ENCODE results near the gene NEURL3. TPM values are rescaled to one million over a fixed set of nuclear protein-coding genes. Genes with fewer than 3 reads are reported as not detected.

Gene NEURL3
- total RNA-seq, 4 donors from 2014 or later = 0.56 TPM; not detected in 3

DNA sequence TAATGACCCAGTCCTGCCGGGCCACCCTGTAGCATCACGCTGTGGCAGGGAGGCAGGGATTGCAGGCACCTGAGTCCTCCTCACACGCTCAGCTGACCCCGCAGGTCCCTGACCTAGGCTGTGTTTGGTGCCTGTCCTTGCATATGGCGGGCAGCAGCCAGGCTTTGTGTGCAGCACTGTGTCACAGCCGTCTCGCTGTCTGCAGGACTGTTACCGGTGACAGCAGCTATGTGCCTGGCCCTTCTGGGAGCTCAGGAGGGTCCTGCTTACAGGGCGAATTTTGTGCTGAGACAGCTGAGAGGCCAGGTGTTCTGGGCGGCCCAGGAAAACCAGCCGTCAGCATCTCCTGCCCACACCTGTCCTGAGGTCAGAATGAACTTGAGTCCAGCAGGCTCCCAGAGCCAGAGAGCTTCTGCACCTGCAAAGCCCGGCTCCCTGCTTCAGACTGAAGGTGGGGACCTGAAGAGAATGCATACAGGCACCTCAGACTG lies 21.0 kb upstream of the NEURL3 start:
- no peak for ATAC-seq (ENCODE audit: low FRiP score)
- TF ChIP-seq, protein P1, sequence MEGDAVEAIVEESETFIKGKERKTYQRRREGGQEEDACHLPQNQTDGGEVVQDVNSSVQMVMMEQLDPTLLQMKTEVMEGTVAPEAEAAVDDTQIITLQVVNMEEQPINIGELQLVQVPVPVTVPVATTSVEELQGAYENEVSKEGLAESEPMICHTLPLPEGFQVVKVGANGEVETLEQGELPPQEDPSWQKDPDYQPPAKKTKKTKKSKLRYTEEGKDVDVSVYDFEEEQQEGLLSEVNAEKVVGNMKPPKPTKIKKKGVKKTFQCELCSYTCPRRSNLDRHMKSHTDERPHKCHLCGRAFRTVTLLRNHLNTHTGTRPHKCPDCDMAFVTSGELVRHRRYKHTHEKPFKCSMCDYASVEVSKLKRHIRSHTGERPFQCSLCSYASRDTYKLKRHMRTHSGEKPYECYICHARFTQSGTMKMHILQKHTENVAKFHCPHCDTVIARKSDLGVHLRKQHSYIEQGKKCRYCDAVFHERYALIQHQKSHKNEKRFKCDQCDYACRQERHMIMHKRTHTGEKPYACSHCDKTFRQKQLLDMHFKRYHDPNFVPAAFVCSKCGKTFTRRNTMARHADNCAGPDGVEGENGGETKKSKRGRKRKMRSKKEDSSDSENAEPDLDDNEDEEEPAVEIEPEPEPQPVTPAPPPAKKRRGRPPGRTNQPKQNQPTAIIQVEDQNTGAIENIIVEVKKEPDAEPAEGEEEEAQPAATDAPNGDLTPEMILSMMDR (IDR thresholded peaks at IDR 0.05) = no peak
- DNase-seq (ENCODE audit: low spot score) = no peak

DNA sequence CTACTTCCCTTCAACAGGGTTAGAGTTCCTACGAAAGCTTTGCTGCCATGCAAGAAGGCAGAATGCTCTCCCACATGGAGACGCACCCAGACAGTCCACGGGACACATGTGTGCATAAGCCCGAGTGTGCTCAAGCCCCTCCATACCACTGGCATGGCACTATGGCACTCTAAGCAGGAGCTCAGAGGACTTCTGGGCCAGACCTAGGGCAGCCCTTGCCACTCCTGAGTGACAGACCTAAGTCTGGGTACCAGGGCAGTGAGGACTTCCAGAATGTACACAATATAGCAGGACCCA lies 20.0 kb upstream of the NEURL3 start:
- ATAC-seq (ENCODE audit: low FRiP score) = no peak
- TF ChIP-seq, protein P1 (IDR thresholded peaks at IDR 0.05) = no peak
- DNase-seq (ENCODE audit: low spot score) = no peak

DNA sequence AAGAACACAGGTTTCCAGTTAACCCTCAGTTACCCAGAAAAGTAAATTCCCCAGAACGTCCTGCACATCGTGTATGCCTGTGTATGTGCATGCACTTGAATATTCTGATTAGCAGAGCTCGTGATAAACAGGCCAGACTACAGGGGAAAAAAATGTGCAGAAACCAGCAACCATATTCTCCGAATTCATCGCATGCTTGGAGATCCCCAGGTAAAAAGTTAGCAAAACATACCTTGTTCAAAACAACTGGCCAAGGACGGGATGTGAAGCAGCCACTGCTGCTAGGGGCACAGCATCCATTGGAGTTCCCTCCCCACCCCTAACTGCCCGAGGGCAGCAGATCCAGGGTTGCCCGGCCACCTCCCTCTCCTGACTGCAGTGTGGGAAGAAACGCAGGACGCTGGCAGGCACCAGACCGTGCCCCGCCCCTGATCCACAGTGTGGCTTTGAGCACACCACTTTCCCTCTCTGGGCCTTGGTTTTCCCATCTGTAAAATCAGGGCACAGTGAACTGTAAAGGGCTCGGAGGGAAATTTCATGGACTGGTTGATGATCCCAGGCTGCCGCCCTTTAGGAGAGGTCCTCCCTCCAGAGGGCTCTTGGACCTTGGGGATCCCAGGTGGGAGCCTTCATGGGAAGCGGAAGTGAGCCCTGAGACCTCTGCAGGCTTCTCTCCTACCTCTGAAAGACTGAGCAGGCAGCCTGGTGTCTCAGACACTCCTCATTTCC lies 19.5 kb upstream of the NEURL3 start:
- ATAC-seq (ENCODE audit: low FRiP score) = no peak
- TF ChIP-seq, protein P1 (IDR thresholded peaks at IDR 0.05) = no peak
- no peak for DNase-seq (ENCODE audit: low spot score)

DNA sequence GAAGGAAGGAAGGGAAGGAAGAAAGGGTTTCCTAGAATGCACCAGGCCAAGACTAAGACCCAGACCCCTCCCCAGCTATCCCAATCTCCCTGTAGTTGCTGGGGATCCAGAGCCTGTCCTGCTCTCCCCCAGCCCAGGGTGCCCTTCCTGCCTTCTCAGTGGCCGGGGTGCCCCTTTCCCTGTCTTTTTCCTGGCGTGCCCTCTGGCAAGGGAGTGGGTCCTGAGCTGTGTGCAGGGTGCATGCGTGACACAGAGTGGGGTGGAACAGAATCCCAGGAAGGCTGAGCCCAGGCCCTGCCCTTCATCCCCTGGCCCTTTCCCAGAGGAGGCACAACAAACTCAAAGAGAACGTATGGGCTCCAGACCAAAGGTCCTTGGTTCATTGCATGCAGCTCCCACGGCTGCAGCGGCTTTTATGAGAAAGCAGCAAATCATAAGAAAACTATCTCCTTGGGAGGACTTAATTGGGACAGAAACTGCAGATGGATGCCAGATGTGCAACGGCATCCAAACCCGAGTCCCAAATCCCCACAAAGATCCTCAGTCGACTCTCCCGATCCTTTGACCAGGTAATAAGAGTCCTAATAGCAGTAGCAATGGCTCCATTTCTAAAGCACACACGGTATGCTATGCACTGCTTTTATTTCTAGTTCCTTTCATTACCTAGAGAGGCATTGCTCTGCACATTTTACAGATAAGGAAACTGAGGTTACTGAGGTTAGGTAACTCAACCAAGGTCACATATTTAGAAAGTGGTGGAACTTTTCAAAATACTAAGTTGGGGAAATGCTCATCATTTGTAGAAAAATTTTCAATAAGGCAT lies 18.7 kb upstream of the NEURL3 start:
- TF ChIP-seq, protein P1 (IDR thresholded peaks at IDR 0.05) = no peak
- DNase-seq (ENCODE audit: low spot score) = no peak

DNA sequence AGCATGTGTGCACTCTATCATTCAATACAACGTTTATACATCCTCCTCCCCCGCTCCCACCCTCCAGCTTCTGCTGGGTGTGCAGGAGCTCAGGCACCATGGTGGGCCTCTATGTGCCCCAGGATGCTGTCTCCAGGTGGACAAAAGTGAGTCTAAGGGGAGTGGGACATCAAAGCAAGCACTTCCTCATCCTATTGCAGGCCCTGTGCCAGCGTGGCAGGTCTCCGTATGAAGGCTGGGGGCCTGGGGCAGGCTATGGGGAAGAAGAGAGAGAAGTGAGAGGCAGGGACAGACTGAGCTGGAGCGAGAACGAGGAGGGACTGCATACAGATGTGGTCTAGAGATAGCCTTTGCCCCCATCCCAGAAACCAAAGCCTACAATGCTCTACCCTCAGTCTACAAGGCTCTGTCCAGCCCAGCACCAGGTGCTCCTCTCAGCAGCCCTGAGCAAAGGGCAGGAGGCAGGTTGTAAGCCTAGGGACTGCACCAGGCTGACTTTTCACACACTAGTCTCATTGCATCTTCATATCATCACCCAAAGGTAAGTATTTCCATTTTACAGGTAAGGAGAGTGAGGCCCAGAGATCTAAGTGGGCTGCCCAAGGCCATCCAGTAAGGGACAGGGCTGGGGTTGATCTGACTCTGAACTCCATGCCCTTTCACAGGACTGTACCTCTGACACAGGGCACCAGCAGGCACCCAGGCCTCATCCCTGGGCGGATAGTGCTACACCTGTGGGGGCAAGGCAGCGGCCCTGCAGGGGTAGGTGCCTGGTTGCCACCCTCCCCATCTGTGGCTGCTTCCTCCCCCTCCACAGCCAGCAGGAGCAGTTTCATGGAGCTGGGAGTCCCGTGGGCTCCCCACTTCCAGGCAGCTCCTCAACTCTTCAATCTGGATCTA lies 17.4 kb upstream of the NEURL3 start:
- DNase-seq (ENCODE audit: low spot score) (no peak), ATAC-seq (ENCODE audit: low FRiP score) (no peak)
- TF ChIP-seq, protein P1 (IDR thresholded peaks at IDR 0.05) = no peak

More for the DNA sequence above, 18.7 kb upstream of the NEURL3 start:
- no peak for ATAC-seq (ENCODE audit: low FRiP score)

DNA sequence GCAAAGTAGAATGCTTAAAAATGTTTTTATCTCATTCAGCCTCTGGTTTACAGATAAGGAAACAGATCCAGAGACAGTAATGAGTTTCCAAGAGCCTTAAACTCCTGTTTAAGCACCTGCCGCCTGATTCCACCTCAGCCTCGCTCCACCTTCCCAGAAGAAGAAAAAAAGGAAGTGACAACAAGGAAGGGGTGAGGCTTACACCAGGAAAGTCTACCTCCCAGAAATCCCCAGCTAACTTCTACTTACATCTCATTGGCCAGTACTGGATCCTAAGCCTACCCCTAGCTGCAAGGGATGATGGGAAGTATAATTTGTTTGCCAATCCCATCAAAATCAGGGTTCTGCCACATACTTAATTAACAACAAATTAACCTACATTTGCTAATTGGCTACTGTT lies 16.1 kb upstream of the NEURL3 start:
- TF ChIP-seq, protein P1 (IDR thresholded peaks at IDR 0.05) = no peak
- ATAC-seq (ENCODE audit: low FRiP score) (no peak), DNase-seq (ENCODE audit: low spot score) (no peak)
